ENCODE results near the gene MAP3K4.
A peak's percentile ranks its signal among the peaks of the same experiment; 100 is the strongest.
"Not testable (repeated sequence)": the region's sequence is repeated elsewhere in the genome, so short reads cannot be mapped to it uniquely, and the experiment has no call there.

MAP3K4 gene

DNA sequence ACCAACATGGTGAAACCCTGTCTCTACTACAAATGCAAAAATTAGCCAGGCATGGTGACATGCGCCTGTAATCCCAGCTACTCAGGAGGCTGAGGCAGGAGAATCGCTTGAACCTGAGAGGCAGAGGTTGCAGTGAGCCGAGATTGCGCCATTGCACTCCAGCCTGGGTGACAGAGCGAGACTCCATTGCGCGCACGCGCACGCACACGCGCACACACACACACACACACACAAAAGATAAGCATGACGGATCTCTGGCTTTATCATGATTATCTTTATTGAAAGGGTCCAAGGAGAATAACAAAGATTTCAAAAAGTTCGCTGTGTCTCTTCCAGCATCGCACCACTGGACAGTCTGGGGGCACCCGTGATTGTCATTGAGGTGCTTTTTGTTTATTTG, 19.0 kb upstream of the MAP3K4 start:
- not testable (repeated sequence) for DNase-seq

DNA sequence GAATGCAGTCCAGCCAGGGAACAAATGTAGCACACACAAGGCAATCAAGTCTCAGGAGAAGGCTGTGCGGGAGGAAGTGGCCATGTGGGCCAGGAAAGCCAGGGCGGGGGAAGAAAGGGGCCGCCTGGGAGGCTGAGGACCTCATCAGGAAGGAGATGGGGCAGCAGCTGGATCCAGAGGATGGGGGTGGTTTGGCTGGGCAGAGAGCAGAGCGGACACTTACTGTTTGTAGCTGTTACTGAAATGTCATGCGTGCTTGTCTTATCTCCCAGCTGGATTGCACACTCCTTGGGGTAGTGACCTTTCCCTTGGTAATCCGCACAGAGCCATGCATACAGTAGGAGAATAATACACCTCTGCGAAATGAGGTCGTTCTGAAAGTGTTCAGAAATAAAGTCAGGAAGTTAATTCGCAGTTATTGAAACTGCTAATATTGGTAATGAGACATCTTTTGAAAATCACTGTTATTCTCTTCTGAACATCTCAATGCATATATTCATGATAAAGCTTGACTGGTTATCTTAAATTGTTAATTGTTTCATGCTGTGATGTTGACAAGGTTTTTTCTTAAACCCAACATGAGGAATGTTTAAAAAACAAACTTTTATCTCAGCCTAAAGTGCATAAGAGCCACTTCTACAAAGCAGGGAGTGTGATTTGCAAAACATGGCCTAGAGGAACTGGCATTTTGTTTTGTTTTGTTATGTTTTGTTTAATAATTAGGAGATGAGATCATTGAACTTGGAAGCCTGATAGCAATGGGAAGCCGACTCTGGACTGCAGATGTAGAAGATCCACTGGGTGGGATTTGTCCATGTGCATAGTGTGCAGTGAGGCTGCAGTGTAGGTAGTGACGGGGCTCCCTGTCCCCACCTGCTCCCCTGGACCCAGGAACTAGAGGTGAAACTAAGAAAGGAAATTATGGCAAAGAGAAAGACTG, 18.0 kb upstream of the MAP3K4 start:
- DNase-seq = no peak

DNA sequence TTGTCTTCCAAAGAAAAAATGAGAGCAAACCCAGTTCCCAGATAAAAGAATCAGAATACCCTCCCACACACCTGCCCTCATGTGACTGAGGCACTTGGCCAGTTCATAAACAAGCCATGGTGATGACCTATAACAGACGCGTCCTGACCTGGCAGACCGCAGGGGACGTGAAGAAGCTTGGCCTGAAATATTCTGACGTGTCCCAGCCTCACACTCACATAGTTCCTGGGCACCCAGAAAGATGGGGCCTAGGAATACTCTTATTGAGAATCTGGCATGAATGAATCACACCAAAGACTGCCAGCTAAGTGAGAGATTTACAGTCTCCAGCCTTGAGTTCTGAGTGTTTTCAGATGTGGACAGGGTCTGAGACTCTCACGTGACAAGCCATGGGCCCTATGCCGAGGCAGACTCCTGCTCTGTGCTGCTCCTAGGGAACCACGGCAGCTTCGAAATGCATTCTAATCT, 17.2 kb upstream of the MAP3K4 start:
- DNase-seq = peak; percentile 75

DNA sequence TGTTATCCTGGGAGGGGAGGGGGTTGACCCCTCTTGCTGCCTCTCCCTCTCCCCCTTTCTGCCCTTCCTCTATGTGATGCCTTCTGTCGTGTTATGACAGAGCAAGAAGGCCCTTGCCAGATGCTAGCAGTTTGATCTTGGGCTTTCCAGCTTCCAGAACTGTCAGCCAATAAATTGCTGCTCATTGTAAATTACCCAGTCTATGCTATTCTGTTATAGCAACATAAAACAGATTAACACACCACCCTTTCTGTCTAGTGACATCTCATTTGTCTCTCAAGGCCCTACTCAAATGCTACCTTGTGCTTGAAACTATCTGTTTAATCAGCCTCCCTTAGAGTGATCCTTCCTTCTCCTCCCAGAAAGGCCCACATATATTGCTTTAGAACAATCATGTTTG, 16.4 kb upstream of the MAP3K4 start:
- no peak for DNase-seq

DNA sequence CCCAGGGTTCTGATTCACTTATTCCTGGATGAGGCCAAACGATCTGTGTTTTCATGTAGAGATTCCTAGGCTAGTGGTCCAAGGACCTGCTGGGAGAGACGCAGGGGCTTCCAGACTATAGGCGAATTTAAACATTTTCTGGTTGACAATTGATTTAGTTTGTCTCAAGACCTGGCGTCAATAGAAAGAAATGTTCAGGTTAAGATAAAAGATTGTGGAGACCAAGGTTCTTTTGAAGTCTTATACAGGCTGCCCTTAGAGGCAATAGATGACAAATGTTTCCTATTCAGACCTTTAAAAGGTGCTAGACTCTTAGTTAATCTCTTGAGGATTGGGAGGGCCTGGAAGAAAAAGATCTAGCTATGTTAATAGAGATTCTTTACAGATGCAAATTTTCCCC, 15.6 kb upstream of the MAP3K4 start:
- not testable (repeated sequence) for DNase-seq

DNA sequence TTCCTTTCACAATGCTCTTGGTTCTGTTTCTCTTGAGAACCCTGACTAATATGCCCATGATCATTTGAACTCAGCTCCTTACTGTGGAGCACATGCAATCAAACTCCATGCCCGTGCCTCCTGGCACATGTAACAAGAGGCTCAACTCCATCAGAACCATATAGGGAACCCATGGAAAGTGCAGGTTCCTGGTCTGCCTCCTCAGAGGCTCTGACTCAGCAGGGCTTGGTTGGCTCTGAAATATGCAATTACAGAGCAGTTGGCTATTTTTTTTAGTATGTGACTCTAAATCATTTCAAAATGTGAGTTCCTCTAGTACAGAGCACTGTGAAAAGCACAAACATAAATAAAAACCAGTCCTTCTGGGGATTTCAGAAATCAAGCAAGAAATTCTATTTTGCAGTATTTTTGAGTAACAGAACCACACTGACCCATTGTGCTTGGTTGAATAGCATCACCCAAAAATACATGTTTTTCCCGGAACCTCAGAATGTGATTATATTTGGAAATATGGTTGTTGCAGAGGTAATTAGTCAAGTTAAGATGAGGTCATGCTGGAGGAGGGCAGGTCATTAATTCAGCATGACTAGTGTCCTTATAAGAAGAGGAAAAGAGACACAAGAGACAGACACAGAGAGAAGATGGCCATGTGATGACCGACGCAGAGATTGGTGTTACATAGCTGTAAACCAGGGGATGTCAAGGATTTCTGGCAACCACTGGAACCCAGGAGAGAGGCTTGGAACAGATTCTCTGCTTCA, 13.2 kb upstream of the MAP3K4 start:
- no peak for DNase-seq

DNA sequence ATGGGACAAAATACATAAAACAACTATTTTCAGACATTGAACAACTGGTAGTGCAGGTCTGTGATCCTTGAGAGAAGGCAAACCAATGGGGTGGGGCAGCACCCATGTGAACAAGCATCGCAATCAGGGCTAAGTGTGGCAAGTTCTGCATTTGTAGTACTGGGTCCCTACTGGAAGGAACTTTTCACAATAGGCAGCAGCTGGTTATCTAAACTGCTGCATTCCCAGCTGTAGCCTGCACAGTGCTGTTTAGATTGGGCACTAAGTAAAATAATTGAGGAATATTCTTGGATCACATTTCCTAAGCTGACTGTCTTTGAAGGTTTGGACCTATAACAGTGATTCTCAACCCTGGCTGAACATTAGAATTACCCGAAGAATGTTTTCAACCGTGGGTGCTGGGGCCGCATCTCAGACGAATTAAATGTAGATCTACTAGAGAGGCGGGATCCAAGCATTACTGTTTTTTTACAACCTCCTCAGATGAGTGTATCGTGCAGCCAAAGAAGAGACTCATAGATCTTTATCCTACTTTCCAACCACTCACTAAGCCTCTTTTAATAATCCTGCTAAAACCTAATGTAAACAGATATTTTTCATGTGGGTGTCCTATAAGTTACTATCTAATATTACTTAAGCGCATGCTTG, 12.4 kb upstream of the MAP3K4 start:
- no peak for DNase-seq

DNA sequence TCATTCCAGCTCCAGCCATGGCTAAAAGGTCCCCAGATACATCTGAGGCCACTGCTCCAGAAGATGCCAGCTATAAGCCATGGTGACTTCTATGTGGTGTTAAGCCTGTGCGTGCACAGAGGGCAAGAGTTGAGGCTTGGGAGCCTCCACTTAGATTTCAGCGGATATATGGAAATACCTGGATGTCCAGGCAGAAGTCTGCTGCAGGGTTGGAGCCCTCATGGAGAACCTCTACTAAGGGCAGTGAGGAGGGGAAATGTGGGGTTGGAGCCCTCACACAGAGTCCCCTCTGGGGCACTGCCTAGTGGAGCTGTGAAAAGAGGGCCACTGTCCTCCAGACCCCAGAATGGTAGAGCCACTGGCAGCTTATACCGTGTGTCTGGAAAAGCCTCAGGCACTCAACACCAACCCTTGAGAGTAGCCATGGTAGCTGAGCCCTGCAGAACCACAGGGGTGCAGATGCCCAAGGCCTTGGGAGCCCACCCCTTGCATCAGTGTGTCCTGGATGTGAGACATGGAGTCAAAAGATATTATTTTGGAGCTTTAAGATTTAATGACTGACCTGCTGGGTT, 8.1 kb upstream of the MAP3K4 start:
- DNase-seq = not testable (repeated sequence)

DNA sequence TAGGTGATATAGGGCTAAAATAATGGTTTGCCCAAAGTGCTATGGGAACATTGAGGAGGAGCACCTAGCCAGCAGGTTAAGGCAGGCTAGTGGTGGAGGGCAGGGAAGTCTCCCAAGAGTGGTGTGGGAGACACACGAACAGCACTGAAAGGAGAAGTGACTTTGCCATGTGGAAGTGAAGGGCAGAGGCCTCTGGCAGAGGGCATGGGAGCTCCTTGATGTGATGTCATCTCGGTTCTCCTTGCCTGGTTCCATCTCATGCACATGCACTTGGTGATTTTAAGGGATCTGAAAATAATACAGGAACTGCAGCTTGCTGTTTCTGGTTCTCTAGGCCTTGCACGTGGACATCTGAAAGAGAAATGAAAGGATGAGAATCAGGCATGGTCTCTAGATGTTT, 4.7 kb upstream of the MAP3K4 start:
- DNase-seq = no peak

DNA sequence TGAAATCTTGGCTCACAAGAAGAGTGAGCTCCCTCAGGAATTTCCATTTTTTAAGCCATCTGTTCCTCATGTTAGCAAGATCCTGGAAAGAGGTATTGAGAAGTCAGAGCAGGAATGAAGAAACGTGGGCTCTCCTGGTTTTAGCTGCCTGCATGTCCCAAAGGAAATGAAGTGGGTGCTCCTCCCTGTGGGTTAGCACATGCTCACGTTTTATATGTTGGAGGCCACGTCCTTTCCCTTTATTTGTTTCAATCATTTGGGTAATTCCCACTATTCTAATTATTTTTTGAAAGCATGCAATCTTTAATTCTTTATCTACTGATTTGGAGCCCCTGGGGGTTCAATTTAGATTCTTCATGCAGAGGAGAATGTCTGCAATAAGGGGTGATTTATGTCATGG, 4.3 kb upstream of the MAP3K4 start:
- no peak for DNase-seq

DNA sequence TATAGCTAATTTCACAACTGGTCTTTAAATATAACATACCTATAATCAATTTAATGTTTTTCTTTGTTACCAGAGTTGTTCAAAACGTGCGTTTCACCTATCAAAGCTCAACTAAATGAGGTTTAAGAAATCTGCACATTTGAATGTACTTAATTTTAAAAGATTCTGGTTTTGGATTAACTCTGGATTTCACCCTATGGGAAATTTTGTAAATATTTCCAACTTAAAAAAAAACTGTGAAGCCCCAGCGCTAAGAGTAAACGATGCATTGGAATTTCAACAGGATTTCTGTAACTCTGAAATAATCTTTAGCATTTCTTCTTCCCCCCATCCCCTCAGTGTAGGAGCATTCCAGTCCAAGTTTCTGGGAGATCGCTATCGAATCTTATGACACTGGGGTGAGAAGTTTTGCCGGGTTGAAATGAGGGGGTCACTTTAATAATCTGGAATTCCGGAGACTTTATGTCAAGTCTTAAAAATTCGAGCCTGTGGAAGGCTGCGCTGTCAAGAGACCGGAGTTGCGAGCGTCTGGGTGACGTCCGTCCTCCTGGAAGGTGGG, 643 bp upstream of the MAP3K4 start:
- no peak for DNase-seq

DNA sequence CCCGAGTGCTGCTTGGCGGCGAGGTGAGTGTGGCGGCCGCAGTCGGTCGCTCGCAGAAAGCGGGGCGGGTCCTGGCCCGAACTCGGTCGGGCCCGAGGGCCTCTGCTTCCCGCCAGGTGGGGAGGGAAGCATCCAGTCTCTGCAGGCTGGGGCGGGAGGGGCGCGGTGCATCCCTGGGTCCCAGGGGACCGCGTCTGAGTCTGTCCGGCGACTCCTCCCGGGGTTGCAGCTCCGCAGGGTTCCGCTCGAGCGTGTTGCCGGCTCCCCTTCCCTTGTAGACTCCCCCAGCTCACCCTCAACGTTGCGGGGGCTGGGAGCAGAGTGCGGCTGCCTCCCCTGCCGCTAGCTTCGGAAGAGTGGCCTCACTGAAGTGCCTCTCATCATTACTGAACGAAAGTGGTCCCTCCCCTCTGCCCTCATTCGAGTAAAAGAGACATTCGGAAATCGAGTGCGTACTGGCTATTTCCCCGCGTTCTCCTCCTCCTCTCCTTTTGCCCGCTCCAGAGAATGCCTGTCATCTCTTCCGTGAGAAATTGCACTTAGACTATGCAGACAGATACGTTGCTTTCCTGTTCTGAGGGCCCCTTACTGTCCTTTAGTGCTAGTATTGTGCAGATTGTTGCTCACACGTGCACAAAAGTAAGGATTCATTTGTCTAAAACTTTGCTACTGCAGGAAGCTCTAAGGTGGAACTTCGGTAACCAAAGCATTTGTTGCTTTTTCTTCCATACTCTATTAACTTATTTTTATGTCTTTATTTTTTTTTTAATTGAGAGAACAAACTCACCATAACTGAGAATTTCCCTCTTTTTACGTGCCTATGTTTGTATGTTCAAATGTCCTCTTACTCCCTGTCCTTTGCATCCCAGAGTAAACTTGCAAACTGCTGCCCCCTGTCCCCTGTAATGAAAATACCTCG, 751 bp downstream of the MAP3K4 start:
- peak; percentile 74 for DNase-seq

DNA sequence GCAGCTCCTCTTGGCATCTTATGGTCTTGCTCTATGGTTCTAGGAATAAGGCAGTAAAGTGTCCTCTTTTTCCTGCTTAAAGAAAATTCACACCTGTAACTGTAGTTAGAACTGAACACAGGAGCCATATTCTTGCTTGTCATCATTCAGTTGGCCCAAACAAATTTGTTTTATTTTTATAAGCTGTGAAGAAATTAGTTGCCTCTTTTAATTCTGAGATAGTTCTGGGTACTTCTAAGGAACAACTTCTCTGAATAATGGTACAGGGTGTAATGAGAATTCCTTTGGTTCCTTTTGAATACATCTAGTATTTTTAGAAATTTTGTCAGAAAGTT, 1.4 kb downstream of the MAP3K4 start:
- no peak for DNase-seq

DNA sequence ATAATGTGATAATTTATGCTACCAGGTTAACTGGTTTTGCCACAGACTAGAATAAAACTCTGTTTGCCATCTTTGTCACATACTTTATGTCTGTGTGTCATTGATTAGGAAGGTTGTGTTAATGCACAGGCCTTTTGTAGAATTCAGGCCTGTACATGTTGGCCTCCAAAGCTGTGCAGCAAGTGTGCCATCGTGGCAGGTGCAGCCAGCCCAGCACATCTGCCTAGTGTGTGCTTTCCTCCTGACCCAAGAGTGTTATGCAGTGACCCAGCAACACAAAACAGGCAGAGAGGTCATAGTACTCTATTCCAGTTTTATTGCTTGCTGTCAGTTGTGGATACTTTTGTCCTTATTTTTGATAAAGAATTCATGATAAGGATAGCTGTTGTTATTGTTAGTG, 3.7 kb downstream of the MAP3K4 start:
- no peak for DNase-seq

DNA sequence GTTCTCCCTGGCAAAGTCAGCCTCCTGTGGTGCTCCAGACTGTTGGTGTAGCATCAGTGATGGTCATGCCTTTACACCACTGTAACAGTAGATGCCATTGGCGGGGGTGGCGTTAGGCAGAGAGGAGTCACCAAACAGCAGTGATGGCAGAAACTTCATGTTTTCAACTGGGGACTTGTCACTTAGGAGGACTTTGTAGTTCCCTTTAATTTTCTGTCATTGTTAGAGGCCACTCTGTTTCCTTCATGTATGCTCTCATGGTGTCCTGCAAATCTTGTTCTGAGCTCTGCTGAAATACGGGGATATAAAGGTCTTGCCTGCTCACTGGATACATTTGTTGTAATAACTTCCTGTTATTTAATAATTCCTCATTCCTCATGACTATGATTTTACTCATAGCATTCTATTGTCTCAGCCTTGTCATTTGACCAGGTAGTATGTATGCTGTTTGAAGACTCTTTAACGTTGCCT, 4.6 kb downstream of the MAP3K4 start:
- no peak for DNase-seq

DNA sequence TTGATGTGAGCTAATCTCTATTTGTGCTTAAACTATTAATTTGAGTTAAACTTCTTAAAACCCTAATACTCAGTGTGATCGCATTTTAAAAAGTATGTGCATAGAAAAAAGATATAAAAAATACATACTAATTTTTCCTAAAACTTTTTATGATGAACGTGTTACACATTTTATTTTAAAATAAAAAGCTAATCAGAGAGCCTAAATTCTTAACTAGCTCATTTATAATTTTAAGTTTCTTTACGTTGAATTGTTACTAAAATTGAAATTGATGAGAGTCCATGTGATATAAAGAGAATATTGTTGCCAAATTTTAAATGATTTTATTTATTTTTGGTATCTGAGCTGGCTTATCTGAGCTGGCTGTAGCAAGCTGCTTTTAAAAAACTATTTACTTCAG, 6.6 kb downstream of the MAP3K4 start:
- no peak for DNase-seq

DNA sequence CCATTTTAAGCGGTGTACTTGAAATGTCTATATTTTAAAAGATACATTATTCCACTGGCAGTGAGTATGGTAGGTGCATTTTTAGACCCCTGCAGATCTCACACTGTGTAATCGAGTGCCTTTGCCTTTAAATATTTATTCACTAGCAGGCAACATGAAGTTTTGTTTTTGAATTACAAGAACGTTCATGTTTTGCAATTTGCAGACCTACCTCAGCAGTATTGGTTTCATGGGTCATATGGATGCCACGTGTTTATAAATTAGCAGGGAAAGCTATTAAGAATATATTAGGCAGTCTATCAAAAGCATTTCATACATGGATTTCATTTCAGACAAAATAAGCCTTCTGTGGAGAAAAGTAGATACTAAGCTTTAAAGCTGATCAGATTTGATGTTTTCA, 7.2 kb downstream of the MAP3K4 start:
- DNase-seq = no peak

DNA sequence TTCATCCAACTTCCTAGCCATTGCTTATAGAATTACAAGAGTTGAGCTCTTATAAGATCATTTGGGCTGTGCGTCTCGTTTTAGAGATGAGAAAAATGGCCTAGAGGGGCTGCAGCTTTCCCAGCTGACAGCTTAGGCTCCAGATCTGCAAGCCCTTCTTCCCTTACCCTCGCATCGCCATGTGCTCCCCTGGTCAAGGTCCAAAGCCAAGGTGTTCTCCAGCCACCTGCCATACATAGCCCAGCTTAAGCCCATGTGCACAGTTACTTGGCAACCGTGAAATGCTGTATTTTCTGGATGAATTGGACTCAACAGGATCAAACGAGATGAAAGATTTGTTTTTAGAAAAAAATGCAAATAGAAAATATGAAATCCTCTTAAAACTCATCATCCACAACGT, 7.9 kb downstream of the MAP3K4 start:
- no peak for DNase-seq

DNA sequence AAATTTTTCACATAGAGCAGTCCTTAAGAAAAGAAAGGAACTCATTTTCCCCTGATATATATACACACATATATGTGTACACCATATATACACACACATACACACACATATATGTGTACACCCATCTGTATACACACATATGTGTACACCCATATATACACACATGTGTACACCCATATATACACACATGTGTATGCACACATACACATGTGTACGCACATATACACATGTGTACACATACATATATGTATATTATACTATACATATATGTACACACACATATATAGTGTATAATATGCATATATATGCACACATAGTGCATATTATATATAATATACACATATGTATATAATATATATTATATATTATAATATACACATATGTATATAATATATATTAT, 9.1 kb downstream of the MAP3K4 start:
- no peak for DNase-seq

DNA sequence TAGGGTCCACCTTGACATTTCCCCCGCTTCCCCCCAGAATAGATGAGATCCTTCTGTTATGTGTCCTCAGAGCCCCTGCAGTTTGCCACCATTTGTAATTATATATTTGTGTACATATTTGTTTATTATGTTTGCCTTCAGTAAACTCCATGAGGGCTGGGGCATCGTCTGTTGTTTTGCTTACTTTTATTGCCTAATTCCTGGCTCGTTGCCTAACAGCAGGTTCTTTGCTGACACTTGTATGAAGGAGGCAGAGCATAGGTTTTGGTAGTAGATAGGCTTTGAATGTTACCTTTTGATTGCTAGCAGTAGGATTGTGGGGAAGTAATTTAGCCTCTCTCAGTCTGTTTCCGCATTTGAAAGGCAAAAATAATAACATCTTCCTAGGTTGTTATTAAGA, 9.9 kb downstream of the MAP3K4 start:
- DNase-seq = no peak

DNA sequence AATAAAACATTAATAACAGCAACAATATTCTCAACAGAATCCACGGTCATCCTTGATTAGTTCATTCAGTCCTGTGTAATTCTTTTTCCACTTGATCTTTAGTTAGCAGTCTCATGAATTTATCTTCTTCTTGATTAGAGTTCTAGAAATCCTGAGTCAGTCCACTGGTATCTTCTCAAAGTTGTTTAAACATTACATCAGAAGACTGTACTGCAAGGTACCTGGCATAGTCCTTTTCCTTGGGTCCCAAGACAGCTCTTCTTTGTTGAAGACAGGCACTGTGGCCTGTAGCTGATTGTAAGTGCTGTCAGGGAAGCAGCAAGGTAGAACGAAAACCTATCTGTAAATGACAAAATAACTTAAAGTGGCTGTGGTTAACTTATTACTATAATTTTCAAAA, 11.8 kb downstream of the MAP3K4 start:
- no peak for DNase-seq

DNA sequence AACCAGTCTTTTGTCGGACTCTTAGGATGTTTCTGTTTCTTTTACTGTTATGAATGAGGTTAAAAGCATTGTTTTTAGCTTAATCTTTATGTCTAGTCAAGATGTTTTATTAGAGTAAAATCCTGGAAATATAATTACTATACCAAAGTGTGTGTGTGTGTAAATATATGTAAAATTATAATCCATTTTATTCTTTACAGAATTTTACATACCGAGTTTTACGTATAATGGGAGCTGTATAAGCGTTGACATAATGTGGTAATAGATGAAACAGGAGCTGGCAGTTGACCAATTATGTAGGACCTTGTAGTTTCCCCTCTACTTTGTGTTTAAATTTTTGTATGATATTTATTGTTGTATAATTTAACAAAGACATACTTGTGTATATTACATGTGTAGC, 16.7 kb downstream of the MAP3K4 start:
- DNase-seq = no peak

All from left hindlimb (tissue), 1 donor.